GM23338 (cell line): ENCODE measurements around the gene DCBLD2. TPM values are rescaled to one million over a fixed set of nuclear protein-coding genes. Genes with fewer than 3 reads are reported as not detected.

Experiments used
- ATAC-seq: fragments of 200-7000 bp; cut with Tn5 transposase; 3 replicates; pipeline ENCODE4 v1.9.1; 2020
- DNase-seq: peaks from one replicate; pipeline ENCODE4 v3.0.0-alpha.2; 2015; ENCODE audit warnings: low spot score
- H2AFZ ChIP-seq: fragments of 200-600 bp; sonication (generic); 2 replicates; pipeline ENCODE4 v1.8.0; 2016; ENCODE audit warnings: antibody characterized with exemption, mild to moderate bottlenecking, moderate library complexity
- H3F3A ChIP-seq: fragments of 200-600 bp; sonication (generic); replicated peaks from 2 replicates; pipeline ENCODE4 v1.8.0; 2017; ENCODE audit warnings: antibody characterized with exemption, mixed run types, low read depth
- H3K27ac ChIP-seq: fragments of 200-600 bp; sonication (generic); 2 replicates; pipeline ENCODE4 v1.6.1; 2016; ENCODE audit warnings: low read depth
- H3K27me3 ChIP-seq: fragments of 200-600 bp; sonication (generic); 2 replicates; pipeline ENCODE4 v1.8.0; 2016; ENCODE audit warnings: mild to moderate bottlenecking, mixed run types, moderate library complexity; ENCODE audit not compliant: insufficient read depth
- H3K36me3 ChIP-seq: fragments of 200-600 bp; sonication (generic); 2 replicates; pipeline ENCODE4 v1.8.0; 2016; ENCODE audit warnings: mild to moderate bottlenecking; ENCODE audit not compliant: insufficient read depth
- H3K4me1 ChIP-seq: fragments of 200-600 bp; sonication (generic); 2 replicates; pipeline ENCODE4 v1.8.0; 2016; ENCODE audit warnings: mild to moderate bottlenecking, moderate library complexity; ENCODE audit not compliant: insufficient read depth
- H3K4me2 ChIP-seq: fragments of 200-600 bp; sonication (generic); 2 replicates; pipeline ENCODE4 v1.7.1; 2017; ENCODE audit warnings: mixed run types
- H3K4me3 ChIP-seq: fragments of 200-600 bp; sonication (generic); 2 replicates; pipeline ENCODE4 v1.6.1; 2016; ENCODE audit warnings: mixed run types
- H3K79me2 ChIP-seq: fragments of 200-600 bp; sonication (generic); replicated peaks from 2 replicates; pipeline ENCODE4 v1.8.0; 2017; ENCODE audit warnings: mild to moderate bottlenecking; ENCODE audit not compliant: insufficient read depth
- H3K9me2 ChIP-seq: fragments of 200-600 bp; sonication (generic); 2 replicates; pipeline ENCODE4 v1.8.0; 2017; ENCODE audit not compliant: insufficient read depth
- H4K20me1 ChIP-seq: fragments of 200-600 bp; sonication (generic); replicated peaks from 2 replicates; pipeline ENCODE4 v1.8.0; 2017; ENCODE audit warnings: mild to moderate bottlenecking; ENCODE audit not compliant: insufficient read depth
- H3K27ac Mint-ChIP-seq: 2 replicates; pipeline ENCODE4 v1.8.0; 2020; ENCODE audit warnings: inconsistent platforms, mild to moderate bottlenecking, moderate library complexity, mixed read lengths
- H3K27me3 Mint-ChIP-seq: 3 replicates; pipeline ENCODE4 v1.8.0; 2022; ENCODE audit warnings: low read depth, mild to moderate bottlenecking, moderate library complexity, mixed read lengths, inconsistent platforms; ENCODE audit not compliant: insufficient read depth, poor library complexity
- H3K36me3 Mint-ChIP-seq: 3 replicates; pipeline ENCODE4 v1.8.0; 2021; ENCODE audit warnings: low read depth, mild to moderate bottlenecking, inconsistent platforms, moderate library complexity, mixed read lengths
- H3K4me1 Mint-ChIP-seq: 3 replicates; pipeline ENCODE4 v1.8.0; 2020; ENCODE audit warnings: mild to moderate bottlenecking, inconsistent platforms, mixed read lengths
- H3K4me3 Mint-ChIP-seq: 3 replicates; pipeline ENCODE4 v1.8.0; 2021; ENCODE audit warnings: moderate library complexity, mild to moderate bottlenecking, inconsistent platforms, mixed read lengths
- H3K9me3 Mint-ChIP-seq: 3 replicates; pipeline ENCODE4 v1.8.0; 2020; ENCODE audit warnings: moderate library complexity, mild to moderate bottlenecking, inconsistent platforms, mixed read lengths
- CREB1 ChIP-seq: fragments of 250-450 bp; sonication (Bioruptor Pico); IDR thresholded peaks from 2 replicates; pipeline ENCODE4 v1.5.0; 2020; ENCODE audit warnings: low read depth, mild to moderate bottlenecking, moderate library complexity
- EZH2 ChIP-seq: fragments of 200-600 bp; sonication (generic); IDR thresholded peaks from one replicate; pipeline ENCODE4 v1.8.0; 2017; ENCODE audit warnings: antibody characterized with exemption, mild to moderate bottlenecking, low read depth; ENCODE audit not compliant: unreplicated experiment
- JUNB ChIP-seq: IDR thresholded peaks from one replicate; pipeline ENCODE4 v1.6.1; 2016; ENCODE audit warnings: antibody characterized with exemption; ENCODE audit not compliant: unreplicated experiment
- NANOG ChIP-seq: IDR thresholded peaks from 2 replicates; pipeline ENCODE4 v1.6.1; 2016; ENCODE audit warnings: antibody characterized with exemption, borderline replicate concordance
- STAT1 ChIP-seq: IDR thresholded peaks from one replicate; pipeline ENCODE4 v1.6.1; 2016; ENCODE audit warnings: antibody characterized with exemption; ENCODE audit not compliant: unreplicated experiment
- ZNF114 ChIP-seq: fragments of 250-450 bp; sonication (Bioruptor Pico); IDR thresholded peaks from 2 replicates; pipeline ENCODE4 v1.5.0; 2020; ENCODE audit warnings: mild to moderate bottlenecking, moderate library complexity
- ZNF331 ChIP-seq: fragments of 250-450 bp; sonication (Bioruptor Pico); IDR thresholded peaks from 2 replicates; pipeline ENCODE4 v1.5.0; 2020; ENCODE audit warnings: low read depth, mild to moderate bottlenecking, moderate library complexity
- polyA plus RNA-seq: library from polyadenylated mRNA; unstranded; fragments of >200 nt; fragmentation: Nextera tagmentation; extraction: Ambion mirVana; gene quantifications from 2 replicates; pipeline ENCODE4 v1.2.1, GENCODE V29; 2016
- total RNA-seq: library from RNA; depleted of rRNA; stranded (reverse); fragments of >200 nt; shearing (Covaris generic); gene quantifications from 2 replicates; pipeline ENCODE4 v1.2.3, GENCODE V29; 2014
- TF ChIP-seq, protein P1 (sequence below): IDR thresholded peaks from one replicate; pipeline ENCODE4 v1.6.1; 2018; ENCODE audit warnings: antibody characterized with exemption; ENCODE audit not compliant: unreplicated experiment
- TF ChIP-seq, protein P2 (sequence below), 2 experiments: fragments of 200-600 bp in 1 of 2; sonication (generic) in 1 of 2; conservative IDR thresholded peaks; 2 replicates each; pipeline versions ENCODE4 v1.5.1 to v1.6.1; 2016 to 2017; ENCODE audit warnings: antibody characterized with exemption in 2 of 2, low read depth in 2 of 2, mild to moderate bottlenecking in 2 of 2, moderate library complexity in 1 of 2

The DCBLD2 gene
- total and polyA plus RNA-seq, 2 experiments from 2014 or later = 25.9 to 69.7 TPM

DNA sequence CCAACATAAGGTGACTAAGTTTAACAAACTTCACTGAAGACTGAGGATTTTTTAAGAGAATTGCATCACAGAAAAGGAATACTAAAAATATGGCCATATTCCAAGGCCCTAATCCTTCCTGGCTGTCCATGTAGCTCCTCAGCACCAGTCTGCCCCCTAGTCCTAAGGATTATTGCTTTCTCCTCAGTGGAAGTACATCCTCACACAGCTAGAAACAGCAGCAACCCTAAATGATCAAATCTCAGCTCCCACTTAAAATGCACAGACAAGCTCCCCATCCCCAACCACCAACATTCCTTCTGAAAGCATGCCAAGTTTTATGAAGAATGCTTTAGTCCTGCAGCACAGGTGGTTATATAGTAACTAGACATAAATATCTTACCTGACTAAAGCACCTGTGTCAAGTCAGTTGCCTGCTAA, 123.7 kb downstream of the DCBLD2 start:
- Mint-ChIP-seq H3K27ac (no peak overlapping the region), H3K4me1 (no peaks in the 10 kb centered on the region; the same call in 1 of the 3 replicates)

DNA sequence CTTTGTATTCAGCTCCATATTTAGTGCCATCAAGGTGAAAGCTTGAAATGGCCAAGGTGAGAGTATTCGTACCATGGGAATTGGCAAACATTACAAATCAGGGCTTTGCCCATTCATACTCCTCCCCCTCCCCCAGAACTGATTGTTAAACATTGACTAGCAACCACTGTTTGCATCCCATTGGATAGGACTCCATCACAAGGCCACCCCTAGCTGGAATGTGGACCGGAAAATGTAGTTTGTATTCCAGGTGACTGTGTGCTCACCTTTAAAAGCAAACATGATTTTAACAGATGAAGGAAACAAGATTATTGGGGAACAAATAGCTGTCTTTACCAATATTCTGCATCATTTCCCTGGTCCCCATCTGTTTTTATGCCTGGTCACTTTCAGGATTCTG, 124.2 kb downstream of the DCBLD2 start:
- Histone ChIP-seq H2AFZ (no peak overlapping the region), H4K20me1 (no peaks in the 10 kb centered on the region), H3K27me3 (no peaks in the 10 kb centered on the region), H3K4me3 (no peak overlapping the region), H3K4me2 (no peak overlapping the region), H3K27ac (no peak overlapping the region), H3K9me2 (no peaks in the 10 kb centered on the region), H3K36me3 (no peaks in the 10 kb centered on the region), H3F3A (no peaks in the 10 kb centered on the region), H3K79me2 (no peaks in the 10 kb centered on the region), H3K4me1 (no peaks in the 10 kb centered on the region)
- no peaks in the 10 kb centered on the region for H3K27me3 Mint-ChIP-seq
- H3K27ac Mint-ChIP-seq = no peak overlapping the region
- DNase-seq (no peak), ATAC-seq (no peak)
- H3K36me3 Mint-ChIP-seq = no peaks in the 10 kb centered on the region
- H3K4me1 Mint-ChIP-seq = no peaks in the 10 kb centered on the region; the same call in 2 of the 3 replicates
- H3K4me3 Mint-ChIP-seq = no peak overlapping the region
- H3K9me3 Mint-ChIP-seq = no peaks in the 10 kb centered on the region
- TF ChIP-seq EZH2 = no peak
- no peak for TF ChIP-seq ZNF114
- TF ChIP-seq CREB1 = no peak
- TF ChIP-seq, protein P1, sequence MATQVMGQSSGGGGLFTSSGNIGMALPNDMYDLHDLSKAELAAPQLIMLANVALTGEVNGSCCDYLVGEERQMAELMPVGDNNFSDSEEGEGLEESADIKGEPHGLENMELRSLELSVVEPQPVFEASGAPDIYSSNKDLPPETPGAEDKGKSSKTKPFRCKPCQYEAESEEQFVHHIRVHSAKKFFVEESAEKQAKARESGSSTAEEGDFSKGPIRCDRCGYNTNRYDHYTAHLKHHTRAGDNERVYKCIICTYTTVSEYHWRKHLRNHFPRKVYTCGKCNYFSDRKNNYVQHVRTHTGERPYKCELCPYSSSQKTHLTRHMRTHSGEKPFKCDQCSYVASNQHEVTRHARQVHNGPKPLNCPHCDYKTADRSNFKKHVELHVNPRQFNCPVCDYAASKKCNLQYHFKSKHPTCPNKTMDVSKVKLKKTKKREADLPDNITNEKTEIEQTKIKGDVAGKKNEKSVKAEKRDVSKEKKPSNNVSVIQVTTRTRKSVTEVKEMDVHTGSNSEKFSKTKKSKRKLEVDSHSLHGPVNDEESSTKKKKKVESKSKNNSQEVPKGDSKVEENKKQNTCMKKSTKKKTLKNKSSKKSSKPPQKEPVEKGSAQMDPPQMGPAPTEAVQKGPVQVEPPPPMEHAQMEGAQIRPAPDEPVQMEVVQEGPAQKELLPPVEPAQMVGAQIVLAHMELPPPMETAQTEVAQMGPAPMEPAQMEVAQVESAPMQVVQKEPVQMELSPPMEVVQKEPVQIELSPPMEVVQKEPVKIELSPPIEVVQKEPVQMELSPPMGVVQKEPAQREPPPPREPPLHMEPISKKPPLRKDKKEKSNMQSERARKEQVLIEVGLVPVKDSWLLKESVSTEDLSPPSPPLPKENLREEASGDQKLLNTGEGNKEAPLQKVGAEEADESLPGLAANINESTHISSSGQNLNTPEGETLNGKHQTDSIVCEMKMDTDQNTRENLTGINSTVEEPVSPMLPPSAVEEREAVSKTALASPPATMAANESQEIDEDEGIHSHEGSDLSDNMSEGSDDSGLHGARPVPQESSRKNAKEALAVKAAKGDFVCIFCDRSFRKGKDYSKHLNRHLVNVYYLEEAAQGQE = no peak

More for the DNA sequence above, 123.7 kb downstream of the DCBLD2 start:
- H3K36me3 Mint-ChIP-seq = no peaks in the 10 kb centered on the region
- no peaks in the 10 kb centered on the region for H3F3A ChIP-seq
- H3K4me1 ChIP-seq = no peaks in the 10 kb centered on the region
- no peaks in the 10 kb centered on the region for H4K20me1 ChIP-seq
- H3K9me2 ChIP-seq = no peaks in the 10 kb centered on the region
- ATAC-seq (no peak), DNase-seq (no peak)
- H3K36me3 ChIP-seq = no peaks in the 10 kb centered on the region
- no peaks in the 10 kb centered on the region for H3K9me3 Mint-ChIP-seq
- no peak overlapping the region for H2AFZ ChIP-seq
- H3K79me2 ChIP-seq = no peaks in the 10 kb centered on the region
- no peak overlapping the region for H3K4me3 Mint-ChIP-seq
- TF ChIP-seq, protein P2, sequence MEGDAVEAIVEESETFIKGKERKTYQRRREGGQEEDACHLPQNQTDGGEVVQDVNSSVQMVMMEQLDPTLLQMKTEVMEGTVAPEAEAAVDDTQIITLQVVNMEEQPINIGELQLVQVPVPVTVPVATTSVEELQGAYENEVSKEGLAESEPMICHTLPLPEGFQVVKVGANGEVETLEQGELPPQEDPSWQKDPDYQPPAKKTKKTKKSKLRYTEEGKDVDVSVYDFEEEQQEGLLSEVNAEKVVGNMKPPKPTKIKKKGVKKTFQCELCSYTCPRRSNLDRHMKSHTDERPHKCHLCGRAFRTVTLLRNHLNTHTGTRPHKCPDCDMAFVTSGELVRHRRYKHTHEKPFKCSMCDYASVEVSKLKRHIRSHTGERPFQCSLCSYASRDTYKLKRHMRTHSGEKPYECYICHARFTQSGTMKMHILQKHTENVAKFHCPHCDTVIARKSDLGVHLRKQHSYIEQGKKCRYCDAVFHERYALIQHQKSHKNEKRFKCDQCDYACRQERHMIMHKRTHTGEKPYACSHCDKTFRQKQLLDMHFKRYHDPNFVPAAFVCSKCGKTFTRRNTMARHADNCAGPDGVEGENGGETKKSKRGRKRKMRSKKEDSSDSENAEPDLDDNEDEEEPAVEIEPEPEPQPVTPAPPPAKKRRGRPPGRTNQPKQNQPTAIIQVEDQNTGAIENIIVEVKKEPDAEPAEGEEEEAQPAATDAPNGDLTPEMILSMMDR (conservative IDR thresholded peaks at IDR 0.05; ENCODE audit: low read depth in 2 of 2) = peak in 1 of 2 experiments; percentile 18; a peak in 1 of 4 replicates
- TF ChIP-seq ZNF331 (CRISPR knock-in tag) (no peak), NANOG (no peak), JUNB (no peak), CREB1 (no peak), STAT1 (no peak)
- TF ChIP-seq, protein P1 = no peak
- no peaks in the 10 kb centered on the region for H3K27me3 Mint-ChIP-seq
- H3K27ac ChIP-seq = no peak overlapping the region
- no peaks in the 10 kb centered on the region for H3K27me3 ChIP-seq
- no peak overlapping the region for H3K4me2 ChIP-seq
- no peak overlapping the region for H3K4me3 ChIP-seq
